ENCODE data around the gene ST13.

- TF ChIP-seq EZH2 (IDR thresholded peaks at IDR 0.05; ENCODE audit: low read length, unreplicated experiment): no peak
- TF ChIP-seq, protein P1, sequence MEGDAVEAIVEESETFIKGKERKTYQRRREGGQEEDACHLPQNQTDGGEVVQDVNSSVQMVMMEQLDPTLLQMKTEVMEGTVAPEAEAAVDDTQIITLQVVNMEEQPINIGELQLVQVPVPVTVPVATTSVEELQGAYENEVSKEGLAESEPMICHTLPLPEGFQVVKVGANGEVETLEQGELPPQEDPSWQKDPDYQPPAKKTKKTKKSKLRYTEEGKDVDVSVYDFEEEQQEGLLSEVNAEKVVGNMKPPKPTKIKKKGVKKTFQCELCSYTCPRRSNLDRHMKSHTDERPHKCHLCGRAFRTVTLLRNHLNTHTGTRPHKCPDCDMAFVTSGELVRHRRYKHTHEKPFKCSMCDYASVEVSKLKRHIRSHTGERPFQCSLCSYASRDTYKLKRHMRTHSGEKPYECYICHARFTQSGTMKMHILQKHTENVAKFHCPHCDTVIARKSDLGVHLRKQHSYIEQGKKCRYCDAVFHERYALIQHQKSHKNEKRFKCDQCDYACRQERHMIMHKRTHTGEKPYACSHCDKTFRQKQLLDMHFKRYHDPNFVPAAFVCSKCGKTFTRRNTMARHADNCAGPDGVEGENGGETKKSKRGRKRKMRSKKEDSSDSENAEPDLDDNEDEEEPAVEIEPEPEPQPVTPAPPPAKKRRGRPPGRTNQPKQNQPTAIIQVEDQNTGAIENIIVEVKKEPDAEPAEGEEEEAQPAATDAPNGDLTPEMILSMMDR (conservative IDR thresholded peaks at IDR 0.05; ENCODE audit: low read depth, low read length): no peak
Measured at GRCh38 chr22:40789131-40789530, 67.3 kb downstream of the ST13 start.

All from PC-3 (cell line).